ENCODE results near the gene WDR20.
"Not testable (repeated sequence)": the region's sequence is repeated elsewhere in the genome, so short reads cannot be mapped to it uniquely, and the experiment has no call there.

Gene WDR20, protein sequence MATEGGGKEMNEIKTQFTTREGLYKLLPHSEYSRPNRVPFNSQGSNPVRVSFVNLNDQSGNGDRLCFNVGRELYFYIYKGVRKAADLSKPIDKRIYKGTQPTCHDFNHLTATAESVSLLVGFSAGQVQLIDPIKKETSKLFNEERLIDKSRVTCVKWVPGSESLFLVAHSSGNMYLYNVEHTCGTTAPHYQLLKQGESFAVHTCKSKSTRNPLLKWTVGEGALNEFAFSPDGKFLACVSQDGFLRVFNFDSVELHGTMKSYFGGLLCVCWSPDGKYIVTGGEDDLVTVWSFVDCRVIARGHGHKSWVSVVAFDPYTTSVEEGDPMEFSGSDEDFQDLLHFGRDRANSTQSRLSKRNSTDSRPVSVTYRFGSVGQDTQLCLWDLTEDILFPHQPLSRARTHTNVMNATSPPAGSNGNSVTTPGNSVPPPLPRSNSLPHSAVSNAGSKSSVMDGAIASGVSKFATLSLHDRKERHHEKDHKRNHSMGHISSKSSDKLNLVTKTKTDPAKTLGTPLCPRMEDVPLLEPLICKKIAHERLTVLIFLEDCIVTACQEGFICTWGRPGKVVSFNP

DNA sequence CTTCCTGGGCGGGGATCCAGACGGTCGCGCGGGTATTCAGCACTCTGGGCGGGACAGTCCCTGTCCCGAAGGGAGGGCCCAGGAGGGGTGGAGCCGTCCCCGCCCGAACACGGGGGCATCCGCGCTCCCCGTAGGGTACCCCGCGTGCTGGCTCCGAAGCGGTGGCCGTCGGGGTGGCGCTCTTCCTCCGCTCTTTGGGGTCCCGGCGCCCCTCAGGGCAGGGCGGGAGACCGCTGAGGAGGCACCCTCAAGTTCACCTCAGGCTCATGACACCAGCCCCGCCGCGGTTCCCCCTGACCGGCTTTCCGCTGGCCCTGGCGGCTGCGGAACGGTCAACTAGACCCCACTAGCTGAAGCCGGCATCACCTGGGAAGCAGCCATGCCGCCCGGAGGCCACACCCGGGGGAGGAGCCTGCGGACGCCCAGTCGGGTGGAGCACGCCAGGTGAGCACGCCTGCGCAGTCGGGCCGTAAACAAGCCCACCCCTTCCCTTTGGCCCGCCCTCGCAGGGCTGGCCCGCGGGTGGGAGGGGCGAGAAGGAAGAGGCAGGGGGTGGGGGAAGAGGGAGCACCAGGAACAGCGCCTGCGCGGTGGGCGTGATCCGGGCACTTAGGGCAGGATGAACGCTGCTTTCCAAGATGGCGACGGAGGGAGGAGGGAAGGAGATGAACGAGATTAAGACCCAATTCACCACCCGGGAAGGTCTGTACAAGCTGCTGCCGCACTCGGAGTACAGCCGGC is at the start of gene WDR20:
WDR20 (plus strand) TSS at position 612 of the 741 bp plus-strand sequence; CDS start at position 639, 27 bp downstream.
- in situ Hi-C loops (cut with MboI; ENCODE audit: low sequenced_read_pairs), result no loop called here

DNA sequence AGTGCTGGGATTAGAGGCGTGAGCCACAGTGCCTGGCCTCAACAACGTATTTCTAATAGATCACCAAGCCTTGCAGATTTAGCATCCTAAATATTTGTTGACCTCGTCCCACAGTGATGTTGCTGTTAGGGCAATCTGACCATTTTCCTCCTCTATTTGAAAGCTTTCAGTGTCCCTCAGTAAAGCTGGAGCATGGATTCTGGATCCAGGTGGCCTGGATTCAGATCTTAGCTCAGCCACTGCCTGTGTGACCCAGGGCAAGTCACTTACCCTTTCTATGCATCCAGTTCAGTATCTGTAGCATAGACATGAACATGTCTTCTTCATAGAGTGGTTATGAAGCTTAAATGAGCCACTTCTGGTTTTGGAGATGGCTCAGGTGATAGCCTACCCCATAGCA is 49.0 kb upstream of the WDR20 start:
- in situ Hi-C loops (cut with MboI; ENCODE audit: low sequenced_read_pairs), result no loop called here

DNA sequence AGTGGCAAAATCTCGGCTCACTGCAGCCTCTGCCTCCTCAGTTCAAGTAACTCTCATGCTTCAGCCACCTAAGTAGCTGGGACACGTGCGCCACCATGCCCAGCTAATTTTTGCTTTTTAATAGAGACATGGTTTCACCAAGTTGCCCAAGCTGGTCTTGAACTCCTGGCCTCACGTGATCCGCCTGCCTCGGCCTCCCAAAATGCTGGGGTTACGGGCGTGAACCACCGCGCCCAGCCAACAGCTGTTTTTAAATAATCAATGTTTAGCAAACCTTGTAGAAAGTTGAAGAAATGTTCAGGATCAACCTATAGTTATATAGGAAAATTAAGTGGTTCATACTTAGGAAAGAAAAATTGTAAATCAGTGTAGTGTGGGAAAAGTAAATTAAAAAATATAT is 46.9 kb upstream of the WDR20 start:
- in situ Hi-C loops (cut with MboI; ENCODE audit: low sequenced_read_pairs), result no loop called here

DNA sequence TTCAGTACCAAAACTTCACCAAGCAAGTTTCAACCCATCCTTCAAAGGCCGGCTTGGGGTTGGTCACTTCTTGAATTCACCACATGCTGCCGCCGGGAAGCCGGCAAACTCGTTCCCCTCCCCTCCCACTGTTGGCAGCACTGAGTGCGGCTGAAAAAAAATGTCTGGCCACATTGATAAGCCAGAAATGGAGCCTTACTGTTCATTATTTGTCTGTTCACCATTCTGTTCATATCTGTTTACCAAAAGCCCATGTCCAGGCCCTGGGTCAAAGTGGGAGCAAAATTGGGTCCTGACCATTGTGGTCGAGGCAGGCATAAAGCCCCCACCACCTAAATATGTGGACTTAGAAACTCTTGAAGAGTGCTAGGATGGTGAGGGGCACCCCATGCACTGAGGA is 45.6 kb upstream of the WDR20 start:
- in situ Hi-C loops (cut with MboI; ENCODE audit: low sequenced_read_pairs), result no loop called here

DNA sequence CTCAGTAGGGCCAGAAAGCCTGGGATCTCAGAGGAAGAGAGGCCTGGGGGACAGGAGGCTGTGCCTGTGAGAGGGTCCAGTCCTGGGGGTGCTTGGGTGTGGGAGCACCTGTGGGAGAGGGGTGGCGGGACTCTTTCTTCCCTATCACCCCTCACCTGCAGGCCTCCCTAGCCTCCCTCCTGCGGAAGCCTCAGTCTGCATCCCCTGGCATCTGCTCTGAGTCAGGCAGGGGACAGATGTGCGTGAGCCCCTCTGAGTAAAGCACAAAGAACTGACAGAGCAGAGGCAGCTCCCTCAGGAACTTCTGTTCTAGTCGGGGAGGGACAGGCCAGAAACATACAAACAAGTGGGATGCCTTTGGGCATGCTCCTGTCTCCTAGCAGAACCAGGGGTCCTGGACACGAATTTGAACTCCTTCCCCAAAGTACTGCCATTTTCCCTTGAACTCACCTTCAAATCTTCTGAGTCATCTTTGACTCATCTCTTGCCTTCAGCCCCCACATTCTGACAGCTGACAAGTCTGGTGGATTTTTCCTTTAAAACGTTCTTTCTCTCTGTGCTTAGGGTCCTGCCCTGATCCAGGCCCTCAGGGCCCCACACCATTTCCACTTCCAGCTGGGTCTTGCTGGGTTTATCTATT is 44.3 kb upstream of the WDR20 start:
- in situ Hi-C loops (cut with MboI; ENCODE audit: low sequenced_read_pairs), result no loop called here

DNA sequence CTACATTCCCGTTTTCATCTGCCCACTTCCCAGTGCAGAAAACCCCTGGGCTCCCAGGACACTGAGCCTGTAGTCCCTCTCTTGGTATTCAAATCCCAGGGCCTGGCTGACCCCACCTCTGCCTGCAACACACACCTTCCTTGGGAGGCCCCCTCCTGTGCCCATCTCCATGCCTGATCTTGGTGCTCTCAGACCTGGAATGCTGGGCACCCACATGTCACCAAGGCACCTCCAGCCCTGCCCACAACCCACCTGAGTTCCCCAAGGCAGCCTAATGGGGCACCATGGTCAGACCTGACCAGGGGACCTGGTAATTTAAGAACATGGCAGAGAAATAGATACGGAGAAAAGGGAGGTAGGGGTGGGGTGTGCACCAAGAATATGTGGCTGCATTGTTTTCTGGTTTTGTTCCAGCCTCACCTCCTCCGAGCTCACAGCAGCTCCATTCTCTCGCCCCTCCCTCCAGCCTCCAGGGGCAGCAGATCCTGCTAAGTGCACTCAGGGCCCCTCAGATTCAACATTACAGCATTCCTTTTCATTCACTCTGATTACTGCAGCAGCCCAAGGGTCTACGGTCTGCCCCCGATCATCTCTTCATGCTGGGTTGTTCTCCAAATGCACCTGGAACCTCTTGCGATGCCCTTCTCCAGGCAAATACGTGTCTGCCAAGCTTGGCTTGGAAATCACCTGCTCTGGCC is 43.7 kb upstream of the WDR20 start:
- in situ Hi-C loops (cut with MboI; ENCODE audit: low sequenced_read_pairs), result no loop called here

DNA sequence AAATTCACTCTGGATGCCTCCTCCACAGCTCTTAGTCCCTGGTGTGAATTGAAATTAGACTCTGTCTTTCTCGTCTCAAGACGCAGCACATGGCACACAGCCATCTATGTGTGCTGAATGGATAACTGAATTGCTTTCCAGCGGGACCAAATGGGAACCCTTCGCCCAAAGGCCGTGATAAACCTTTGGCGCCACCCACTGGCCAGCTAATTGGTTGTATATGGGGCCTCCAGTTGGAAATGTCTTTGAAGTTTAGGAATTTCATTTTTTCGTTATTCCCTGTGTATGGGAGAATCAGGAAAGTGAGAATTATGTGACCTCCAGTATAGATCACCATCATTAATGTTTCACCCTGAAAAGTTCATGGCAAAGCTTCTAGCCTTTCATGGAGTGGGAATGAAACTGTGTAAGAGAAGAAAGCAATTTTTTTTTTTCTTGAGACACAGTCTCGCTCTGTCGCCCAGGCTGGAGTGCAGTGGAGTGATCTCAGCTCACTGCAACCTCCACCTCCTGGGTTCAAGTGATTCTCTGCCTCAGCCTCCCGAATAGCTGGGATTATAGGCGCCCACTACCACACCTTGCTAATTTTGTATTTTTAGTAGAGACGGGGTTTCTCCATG is 43.0 kb upstream of the WDR20 start:
- in situ Hi-C loops (cut with MboI; ENCODE audit: low sequenced_read_pairs), result no loop called here

DNA sequence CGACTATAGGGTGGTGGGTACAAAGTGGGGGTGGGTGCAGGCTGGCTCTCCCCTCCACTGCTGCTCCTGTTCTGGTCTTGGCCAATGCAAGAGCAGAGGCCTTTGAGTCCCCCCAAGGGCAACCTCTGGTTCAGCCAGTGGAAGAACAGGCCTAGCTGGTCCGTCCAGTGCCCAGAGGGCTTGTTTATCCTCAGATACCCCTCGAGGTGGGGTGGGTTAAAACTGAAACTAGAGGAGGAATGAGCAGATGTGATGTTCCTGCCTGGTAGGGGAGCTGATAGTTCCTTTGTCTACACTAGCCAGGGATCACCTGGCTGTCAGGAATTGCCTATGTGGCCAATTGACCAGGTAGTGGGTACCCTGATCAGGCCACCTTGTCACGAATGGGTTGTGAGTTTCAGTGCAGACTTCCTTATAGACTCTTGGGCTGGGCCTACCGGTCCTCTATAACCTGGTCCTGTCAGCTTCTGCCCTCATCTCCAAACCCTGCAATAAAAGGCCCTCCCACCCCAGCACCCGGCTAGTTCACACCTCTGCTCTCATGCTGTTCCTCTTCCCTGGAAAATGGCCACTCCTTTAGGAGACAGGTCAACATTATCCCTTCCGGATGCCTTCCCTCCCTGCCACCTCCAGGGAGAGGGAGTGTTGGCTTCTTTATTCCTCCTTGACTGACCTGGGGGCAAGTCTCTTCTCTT is 42.1 kb upstream of the WDR20 start:
- in situ Hi-C loops (cut with MboI; ENCODE audit: low sequenced_read_pairs), result no loop called here

DNA sequence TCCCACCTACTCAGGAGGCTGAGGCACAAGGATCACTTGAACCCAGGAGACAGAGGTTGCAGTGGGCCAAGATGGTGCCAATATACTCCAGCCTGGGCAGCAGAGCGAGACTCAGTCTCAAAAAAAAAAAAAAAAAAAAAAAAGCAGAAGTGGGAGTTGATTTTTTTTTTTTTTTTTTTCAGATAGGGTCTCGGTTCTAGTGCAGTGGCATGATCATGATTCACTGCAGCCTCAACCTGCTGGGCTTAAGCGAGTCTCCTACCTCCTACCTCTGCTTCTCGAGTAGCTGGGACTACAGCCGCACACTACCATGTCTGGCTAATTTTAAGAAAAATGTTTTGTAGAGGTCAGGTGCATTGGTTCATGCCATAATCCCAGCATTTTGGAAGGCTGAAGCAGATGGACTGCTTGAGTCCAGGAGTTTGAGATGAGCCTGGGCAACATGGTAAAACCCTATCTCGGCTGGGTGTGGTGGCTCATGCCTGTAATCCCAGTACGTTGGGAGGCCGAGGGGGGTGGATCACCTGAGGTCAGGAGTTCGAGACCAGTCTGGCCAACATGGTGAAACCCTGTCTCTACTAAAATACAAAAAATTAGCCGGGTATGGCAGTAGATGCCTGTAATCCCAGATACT is 36.5 kb upstream of the WDR20 start:
- in situ Hi-C loops (cut with MboI; ENCODE audit: low sequenced_read_pairs), result no loop called here

DNA sequence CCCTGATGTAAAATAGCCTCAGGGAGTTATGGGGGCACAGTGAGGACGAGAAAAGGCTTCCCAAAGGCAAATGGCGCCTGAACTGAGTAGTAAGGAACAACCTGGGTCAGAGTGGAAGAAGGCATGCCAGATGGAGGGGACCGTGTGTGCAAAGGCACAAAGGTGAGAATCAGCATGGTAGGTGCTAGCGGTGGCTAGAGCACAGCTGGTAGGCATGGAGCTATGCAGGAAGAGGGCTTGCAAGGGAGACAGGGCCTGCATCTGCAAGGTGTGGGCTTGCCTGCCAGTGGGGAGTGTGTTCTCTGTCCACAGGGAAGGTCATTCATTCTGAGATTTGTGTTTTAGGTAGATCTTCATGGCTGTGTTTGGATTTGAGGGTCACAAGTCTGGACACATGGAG is 34.3 kb upstream of the WDR20 start:
- in situ Hi-C loops (cut with MboI; ENCODE audit: low sequenced_read_pairs), result no loop called here

DNA sequence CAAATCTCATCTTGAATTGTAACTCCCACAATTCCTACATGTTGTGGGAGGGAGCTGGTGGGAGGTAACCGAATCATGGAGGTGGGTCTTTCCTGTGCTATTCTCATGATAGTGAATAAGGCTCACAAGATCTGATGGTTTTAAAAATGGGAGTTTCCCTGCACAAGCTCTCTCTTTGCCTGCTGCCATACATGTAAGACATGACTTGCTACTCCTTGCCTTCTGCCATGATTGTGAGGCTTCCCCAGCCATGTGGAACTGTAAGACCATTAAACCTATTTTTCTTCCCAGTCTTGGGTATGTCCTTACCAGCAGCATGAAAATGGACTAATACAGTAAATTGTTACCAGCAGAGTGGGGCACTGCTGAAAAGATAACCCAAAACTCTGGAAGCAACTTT is 30.4 kb upstream of the WDR20 start:
- in situ Hi-C loops (cut with MboI; ENCODE audit: low sequenced_read_pairs), result not testable (repeated sequence)

DNA sequence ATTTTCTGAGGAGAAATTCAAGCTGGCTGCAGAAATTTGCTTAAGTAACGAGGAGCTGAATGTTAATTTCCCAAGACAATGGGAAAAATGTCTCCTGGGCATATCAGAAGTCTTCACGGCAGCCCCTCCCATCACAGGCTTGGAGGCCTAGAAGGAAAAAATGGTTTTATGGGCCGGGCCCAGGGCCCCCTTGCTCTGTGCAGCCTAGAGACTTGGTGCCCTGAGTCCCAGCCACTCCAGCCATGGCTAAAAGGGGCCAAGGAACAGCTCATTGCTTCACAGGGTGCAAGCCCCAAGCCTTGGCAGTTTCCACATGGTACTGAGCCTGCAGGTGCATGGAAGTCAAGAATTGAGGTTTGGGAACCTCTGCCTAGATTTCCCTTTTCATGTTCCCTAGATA is 28.6 kb upstream of the WDR20 start:
- in situ Hi-C loops (cut with MboI; ENCODE audit: low sequenced_read_pairs), result no loop called here

DNA sequence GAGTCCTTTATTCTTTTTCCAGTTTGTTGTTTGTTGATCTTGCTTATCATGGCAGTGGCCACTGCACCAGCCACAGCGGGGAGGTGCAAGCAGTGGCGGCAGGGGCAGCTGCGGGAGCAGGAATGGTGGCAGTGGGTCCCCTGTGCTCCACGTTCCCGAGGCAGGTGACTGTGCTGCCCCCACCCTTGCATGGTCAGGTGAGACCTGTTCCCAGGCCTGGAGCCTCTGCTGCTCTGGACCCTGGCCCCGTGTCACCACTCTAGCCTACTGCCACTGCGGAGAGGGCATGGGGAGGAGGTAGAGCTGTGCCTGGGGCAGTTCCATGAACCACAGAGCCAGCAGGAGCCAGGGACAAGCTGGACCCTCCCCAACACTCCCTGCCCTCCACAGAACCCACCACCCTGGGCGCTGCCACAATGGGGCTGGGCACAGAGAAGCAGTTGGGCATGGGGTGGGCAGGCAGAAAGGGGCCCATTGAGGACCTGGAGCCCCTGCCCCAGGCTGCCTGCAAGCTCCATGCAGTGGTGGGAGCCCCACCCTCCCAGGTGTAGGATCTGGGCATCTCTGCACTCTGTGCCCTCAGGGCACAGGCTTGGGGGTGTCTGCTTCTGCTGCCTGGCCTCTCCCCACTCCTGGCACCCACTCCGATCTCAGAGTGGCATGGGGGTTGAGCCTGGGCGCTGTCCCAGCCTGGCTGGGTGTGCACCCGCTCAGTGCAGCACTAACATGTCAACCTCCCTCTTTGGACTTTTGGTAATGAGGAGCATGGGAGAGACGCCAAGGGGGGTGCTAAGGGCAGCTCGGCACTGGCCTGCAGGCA is 23.1 kb upstream of the WDR20 start:
- in situ Hi-C loops (cut with MboI; ENCODE audit: low sequenced_read_pairs), result no loop called here

DNA sequence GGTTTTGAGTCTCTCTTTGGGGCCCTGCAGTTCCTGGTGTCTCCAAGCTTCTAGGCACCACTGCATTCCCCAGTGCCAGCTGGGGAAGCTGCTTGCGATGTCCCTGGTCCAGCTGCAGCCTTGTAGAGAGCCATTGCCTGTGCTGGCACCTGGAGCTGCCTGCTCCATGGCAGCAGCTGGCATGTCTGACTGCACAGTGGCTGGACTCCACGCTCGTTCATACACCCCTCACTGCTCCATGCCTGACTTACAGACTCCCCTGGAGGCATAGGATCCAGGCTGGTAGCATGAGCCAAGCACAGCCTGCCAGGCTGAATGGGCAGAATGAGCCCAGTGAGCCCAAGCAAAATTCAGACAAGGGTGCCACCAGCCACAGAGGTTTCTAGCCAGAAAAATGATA is 21.8 kb upstream of the WDR20 start:
- in situ Hi-C loops (cut with MboI; ENCODE audit: low sequenced_read_pairs), result no loop called here

DNA sequence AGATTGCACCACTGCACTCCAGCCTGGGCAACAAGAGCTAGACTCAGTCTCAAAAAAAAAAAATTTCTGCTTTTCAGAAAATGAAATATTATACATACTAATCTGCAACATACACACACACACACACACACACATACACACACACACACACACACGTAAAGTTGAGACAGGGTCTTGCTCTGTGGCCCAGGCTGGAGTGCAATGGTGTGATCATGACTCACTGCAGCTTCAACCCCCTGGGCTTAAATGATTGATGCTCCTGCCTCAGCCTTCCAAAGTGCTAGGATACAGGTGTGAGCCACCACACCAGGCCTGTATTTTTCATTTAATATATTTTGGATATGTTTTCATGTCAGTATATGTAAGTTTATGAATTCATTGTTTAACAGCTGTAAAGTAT is 18.8 kb upstream of the WDR20 start:
- in situ Hi-C loops (cut with MboI; ENCODE audit: low sequenced_read_pairs), result no loop called here

DNA sequence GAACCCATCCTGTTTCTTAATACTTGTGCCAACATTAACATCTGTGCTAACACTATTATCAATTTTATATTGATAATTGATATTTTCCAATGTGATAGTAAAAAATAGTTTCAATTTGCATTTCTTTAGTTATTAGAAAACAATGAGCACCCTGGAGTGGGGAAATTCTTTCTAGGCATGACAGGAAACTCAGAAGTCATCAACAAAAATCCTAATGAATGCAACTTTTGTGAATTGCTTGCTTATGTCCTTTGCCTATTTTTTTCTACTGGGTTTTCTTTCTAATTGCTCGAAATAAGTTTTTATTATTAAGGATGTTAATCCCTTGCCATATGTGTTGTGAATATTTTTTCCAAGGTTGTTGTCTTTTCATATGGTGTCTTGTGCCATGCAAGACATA is 18.1 kb upstream of the WDR20 start:
- in situ Hi-C loops (cut with MboI; ENCODE audit: low sequenced_read_pairs), result no loop called here

DNA sequence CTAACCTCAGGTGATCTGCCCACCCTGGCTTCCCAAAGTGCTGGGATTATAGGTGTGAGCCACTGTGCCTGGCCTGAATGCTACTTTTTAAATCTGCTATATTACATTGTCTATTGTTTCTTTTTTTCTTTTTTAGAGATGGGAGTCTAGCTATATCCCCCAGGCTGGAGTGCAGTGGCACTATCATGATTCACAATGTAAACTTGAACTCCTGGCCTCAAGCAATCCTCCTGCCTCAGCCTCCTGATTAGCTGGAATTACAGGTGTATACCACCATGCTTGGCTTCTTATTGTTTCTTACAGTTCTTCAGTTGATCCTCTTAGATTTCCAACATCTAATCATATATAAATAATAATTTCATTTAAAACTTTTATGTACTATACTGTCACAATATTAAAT is 15.3 kb upstream of the WDR20 start:
- in situ Hi-C loops (cut with MboI; ENCODE audit: low sequenced_read_pairs), result no loop called here

DNA sequence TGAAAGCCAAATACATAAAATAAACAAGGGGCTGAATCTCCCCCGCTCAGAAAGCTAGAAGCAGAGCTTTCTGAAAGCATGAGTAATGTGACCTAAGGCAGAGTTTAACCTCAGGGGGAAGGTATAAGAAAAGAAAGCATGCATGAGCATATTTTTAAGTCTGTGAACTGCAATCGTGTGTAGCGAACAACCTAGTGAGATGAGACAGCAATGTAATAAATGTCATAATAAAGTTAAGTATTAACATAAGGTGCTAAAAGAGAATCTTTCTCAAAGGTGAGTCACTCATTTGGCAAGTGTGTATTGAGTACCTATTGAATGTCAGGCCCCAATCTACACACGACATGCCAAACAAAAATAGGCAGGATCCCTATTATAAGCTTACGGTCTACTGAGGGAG is 14.2 kb upstream of the WDR20 start:
- in situ Hi-C loops (cut with MboI; ENCODE audit: low sequenced_read_pairs), result no loop called here
